ENCODE data around the gene XPOT.

Gene XPOT

GRCh38 chr12:64491718-64492117 lies 87.5 kb downstream of the XPOT start:
- no peak overlapping the region for H3K4me3 ChIP-seq (ENCODE audit: low read length)
- H3K9me3 ChIP-seq (ENCODE audit: low read length), result no peaks in the 10 kb centered on the region
- H3K4me1 ChIP-seq (ENCODE audit: insufficient read depth, low read length), result no peaks in the 10 kb centered on the region
- H3K27me3 ChIP-seq (ENCODE audit: insufficient read depth, low read length), result no peaks in the 10 kb centered on the region
- peaks cover 72% of the 10 kb centered on the region for H3K36me3 ChIP-seq (ENCODE audit: insufficient read depth, low read length)
- no peak overlapping the region for H2AFZ ChIP-seq (ENCODE audit: low read depth, low read length)

GRCh38 chr12:64493513-64493912 lies 89.3 kb downstream of the XPOT start:
- Histone ChIP-seq H2AFZ (ENCODE audit: low read depth, low read length) (no peak overlapping the region), H3K9me3 (ENCODE audit: low read length) (no peaks in the 10 kb centered on the region), H3K36me3 (ENCODE audit: insufficient read depth, low read length) (peaks cover 75% of the 10 kb centered on the region), H3K4me3 (ENCODE audit: low read length) (no peak overlapping the region), H3K4me1 (ENCODE audit: insufficient read depth, low read length) (no peaks in the 10 kb centered on the region), H3K27me3 (ENCODE audit: insufficient read depth, low read length) (no peaks in the 10 kb centered on the region)

DNA sequence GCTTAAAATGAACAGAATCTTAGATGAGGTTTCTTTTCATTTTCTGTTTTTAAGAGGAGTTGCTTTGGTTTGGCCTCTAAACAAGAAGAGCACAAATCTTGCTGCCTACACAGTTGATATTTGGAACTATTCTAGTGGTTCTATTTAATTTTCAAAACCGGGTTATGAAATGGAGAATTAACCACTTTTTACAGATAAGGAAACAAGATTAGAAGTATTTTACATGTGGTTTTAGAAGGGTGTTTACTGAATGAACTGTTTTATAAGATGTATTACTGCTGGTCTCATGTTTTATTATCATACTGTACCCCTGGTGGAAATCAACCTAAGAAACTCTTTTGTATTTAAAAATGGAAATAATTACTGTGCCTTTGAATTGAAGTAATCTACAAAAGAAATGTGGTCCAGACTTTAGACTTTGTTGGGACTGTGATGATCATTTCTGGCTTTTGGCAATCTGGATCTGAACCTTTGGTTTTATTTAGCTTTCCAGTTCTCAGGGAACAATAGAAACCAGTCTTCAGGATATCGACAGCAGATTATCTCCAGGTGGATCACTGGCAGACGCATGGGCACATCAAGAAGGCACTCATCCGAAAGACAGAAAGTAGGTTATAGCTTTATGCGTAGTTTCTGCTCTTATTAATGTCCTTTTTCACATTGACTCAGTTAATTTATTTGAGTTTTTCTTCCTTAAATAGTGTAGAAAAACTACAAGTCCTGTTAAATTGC lies 91.0 kb downstream of the XPOT start:
- H3K4me1 ChIP-seq (ENCODE audit: insufficient read depth, low read length), result no peaks in the 10 kb centered on the region
- H3K4me3 ChIP-seq (ENCODE audit: low read length), result no peak overlapping the region
- H3K9me3 ChIP-seq (ENCODE audit: low read length), result no peaks in the 10 kb centered on the region
- H3K36me3 ChIP-seq (ENCODE audit: insufficient read depth, low read length), result peaks cover 71% of the 10 kb centered on the region
- H2AFZ ChIP-seq (ENCODE audit: low read depth, low read length), result no peak overlapping the region
- H3K27me3 ChIP-seq (ENCODE audit: insufficient read depth, low read length), result no peaks in the 10 kb centered on the region

DNA sequence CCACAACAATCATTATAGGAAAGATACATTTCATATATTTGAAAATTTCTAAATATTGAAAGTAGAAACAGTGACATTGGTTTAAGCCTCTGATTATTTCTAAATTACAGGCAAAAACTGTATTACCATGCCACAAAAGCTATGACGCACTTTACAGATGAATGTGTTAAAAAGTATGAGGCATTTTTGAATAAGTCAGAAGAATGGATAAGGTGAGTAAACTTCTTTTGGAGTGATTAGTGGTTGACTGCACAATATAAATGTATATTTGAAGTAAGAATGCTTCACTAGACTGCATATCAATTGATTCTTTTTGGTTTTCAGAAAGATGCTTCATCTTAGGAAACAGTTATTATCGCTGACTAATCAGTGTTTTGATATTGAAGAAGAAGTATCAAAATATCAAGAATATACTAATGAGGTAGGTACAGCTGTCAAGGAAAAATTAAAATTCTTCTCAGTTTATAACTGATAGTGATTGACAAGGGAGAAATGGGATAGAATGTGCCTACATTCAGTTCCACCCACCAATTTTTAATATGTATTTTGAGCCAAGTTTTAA lies 92.7 kb downstream of the XPOT start:
- Histone ChIP-seq H3K9me3 (ENCODE audit: low read length) (no peaks in the 10 kb centered on the region), H3K36me3 (ENCODE audit: insufficient read depth, low read length) (peaks cover 66% of the 10 kb centered on the region), H3K4me1 (ENCODE audit: insufficient read depth, low read length) (no peaks in the 10 kb centered on the region), H3K4me3 (ENCODE audit: low read length) (no peak overlapping the region), H2AFZ (ENCODE audit: low read depth, low read length) (no peak overlapping the region), H3K27me3 (ENCODE audit: insufficient read depth, low read length) (no peaks in the 10 kb centered on the region)

DNA sequence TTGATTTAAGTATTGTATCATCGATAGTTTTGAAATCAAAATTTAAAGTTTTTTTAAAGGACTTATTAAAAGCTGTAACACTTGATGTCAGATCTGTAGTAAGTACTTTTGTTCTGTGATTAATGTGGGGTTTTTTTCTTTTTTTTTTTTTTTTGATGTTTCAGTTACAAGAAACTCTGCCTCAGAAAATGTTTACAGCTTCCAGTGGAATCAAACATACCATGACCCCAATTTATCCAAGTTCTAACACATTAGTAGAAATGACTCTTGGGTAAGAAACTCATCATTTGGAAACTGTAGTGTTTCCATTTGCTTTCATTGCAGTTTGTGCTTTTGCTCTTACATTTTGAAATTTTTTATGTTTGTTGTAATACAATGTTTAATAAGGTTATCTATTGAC lies 93.3 kb downstream of the XPOT start:
- Histone ChIP-seq H3K4me3 (ENCODE audit: low read length) (no peak overlapping the region), H3K9me3 (ENCODE audit: low read length) (no peaks in the 10 kb centered on the region), H3K27me3 (ENCODE audit: insufficient read depth, low read length) (no peaks in the 10 kb centered on the region), H3K36me3 (ENCODE audit: insufficient read depth, low read length) (peaks cover 65% of the 10 kb centered on the region), H2AFZ (ENCODE audit: low read depth, low read length) (no peak overlapping the region), H3K4me1 (ENCODE audit: insufficient read depth, low read length) (no peaks in the 10 kb centered on the region)

GRCh38 chr12:64497903-64498302 lies 93.7 kb downstream of the XPOT start:
- no peaks in the 10 kb centered on the region for H3K27me3 ChIP-seq (ENCODE audit: insufficient read depth, low read length)
- H2AFZ ChIP-seq (ENCODE audit: low read depth, low read length), result no peak overlapping the region
- H3K9me3 ChIP-seq (ENCODE audit: low read length), result no peaks in the 10 kb centered on the region
- H3K4me1 ChIP-seq (ENCODE audit: insufficient read depth, low read length), result no peaks in the 10 kb centered on the region
- H3K36me3 ChIP-seq (ENCODE audit: insufficient read depth, low read length), result peaks cover 65% of the 10 kb centered on the region
- H3K4me3 ChIP-seq (ENCODE audit: low read length), result no peak overlapping the region

DNA sequence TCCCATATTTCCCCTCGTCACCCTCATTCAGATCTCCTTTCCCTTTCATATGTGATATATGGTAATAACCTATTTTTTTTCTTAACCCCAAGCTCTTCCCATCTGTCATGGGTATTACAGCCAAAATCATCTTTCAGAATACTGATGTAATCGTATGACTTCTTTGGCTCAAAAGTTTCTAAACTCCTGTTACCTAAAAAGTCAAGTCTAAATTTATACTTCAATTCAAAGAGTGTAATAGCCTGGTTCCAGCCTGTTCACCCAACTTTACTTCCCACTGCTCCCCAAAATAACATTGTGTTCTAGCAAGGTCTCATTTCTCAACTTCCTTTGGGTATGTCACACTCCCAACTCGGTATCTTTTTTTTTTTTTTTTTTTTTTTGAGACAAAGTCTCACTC lies 96.2 kb downstream of the XPOT start:
- no peaks in the 10 kb centered on the region for H3K27me3 ChIP-seq (ENCODE audit: insufficient read depth, low read length)
- H2AFZ ChIP-seq (ENCODE audit: low read depth, low read length), result no peak overlapping the region
- H3K4me3 ChIP-seq (ENCODE audit: low read length), result no peak overlapping the region
- peaks cover 45% of the 10 kb centered on the region for H3K36me3 ChIP-seq (ENCODE audit: insufficient read depth, low read length)
- no peaks in the 10 kb centered on the region for H3K9me3 ChIP-seq (ENCODE audit: low read length)
- no peaks in the 10 kb centered on the region for H3K4me1 ChIP-seq (ENCODE audit: insufficient read depth, low read length)
